Endothelial cell of umbilical vein (primary cell): ENCODE data around the gene ZDHHC14. TPM values are rescaled to one million over a fixed set of nuclear protein-coding genes. Genes with fewer than 3 reads are reported as not detected.

Experiments used
- BruUV-seq: library from RNA; stranded (reverse); fragments of 400-500 nt; replicated peaks from 2 replicates; lab custom pipeline; 2021; lab: Mats Ljungman, UMichigan
- CTCF ChIA-PET: fragments of 300-600, 350-600 bp; sonication (Branson Sonifier 250); formaldehyde crosslinking; loops from one replicate; lab custom pipeline; 2021; ENCODE audit warnings: antibody characterized with exemption, inconsistent platforms; lab: Charles Lee
- POLR2A ChIA-PET: fragments of 300-600, 350-600 bp; sonication (Branson Sonifier 250); formaldehyde crosslinking; loops from one replicate; lab custom pipeline; 2021; ENCODE audit warnings: antibody characterized with exemption, inconsistent platforms; lab: Charles Lee
- DNase-seq: peaks from one replicate; pipeline ENCODE4 v3.0.0-alpha.2; 2011; ENCODE audit warnings: low read depth, low spot score
- FAIRE-seq: peaks from 2 replicates; lab custom pipeline; 2011; peaks lifted over from hg19 to GRCh38; lab: Jason Lieb, UNC
- H2AFZ ChIP-seq: 2 replicates; pipeline ENCODE4 v1.6.0; 2012; ENCODE audit warnings: low read depth, low read length, control low read depth, inconsistent platforms
- H3K27ac ChIP-seq: 2 replicates; pipeline ENCODE4 v1.5.1; 2011; ENCODE audit warnings: low read depth, mild to moderate bottlenecking, control low read depth, low read length, moderate library complexity; ENCODE audit not compliant: insufficient read depth
- H3K27me3 ChIP-seq, 2 experiments: 2 replicates each; pipeline versions ENCODE4 v1.6.0 to v1.6.1; 2011; ENCODE audit warnings: low read length in 2 of 2, mixed read lengths in 1 of 2; ENCODE audit not compliant: control insufficient read depth in 2 of 2, insufficient read depth in 2 of 2
- H3K36me3 ChIP-seq, 2 experiments: 2 replicates in 1 of 2; 3 replicates in 1 of 2; pipeline ENCODE4 v1.5.1; 2011; ENCODE audit warnings: low read length in 2 of 2, mild to moderate bottlenecking in 1 of 2, moderate library complexity in 1 of 2; ENCODE audit not compliant: control insufficient read depth in 2 of 2, insufficient read depth in 2 of 2; ENCODE audit errors: extremely low read depth in 1 of 2
- H3K4me1 ChIP-seq: 3 replicates; pipeline ENCODE4 v1.5.1; 2011; ENCODE audit warnings: mild to moderate bottlenecking, low read length; ENCODE audit not compliant: control insufficient read depth, insufficient read depth; ENCODE audit errors: extremely low read depth
- H3K4me2 ChIP-seq: 2 replicates; pipeline ENCODE4 v1.6.1; 2011; ENCODE audit warnings: low read length, control low read depth, mixed read lengths; ENCODE audit not compliant: insufficient read depth
- H3K4me3 ChIP-seq, 3 experiments: fragments of 200-600 bp in 1 of 3; sonication (generic), shearing (Covaris generic) in 1 of 3; replicated peaks in 1 of 3; 2 replicates each; pipeline ENCODE4 v1.5.1; 2011 to 2016; ENCODE audit warnings: control low read depth in 3 of 3, low read length in 3 of 3, mild to moderate bottlenecking in 2 of 3, inconsistent platforms in 1 of 3, low read depth in 1 of 3, moderate library complexity in 1 of 3; ENCODE audit not compliant: insufficient read depth in 1 of 3
- H3K79me2 ChIP-seq: 2 replicates; pipeline ENCODE4 v1.6.0; 2012; ENCODE audit warnings: low read length, inconsistent platforms; ENCODE audit not compliant: control insufficient read depth, insufficient read depth
- H3K9ac ChIP-seq: replicated peaks from 2 replicates; pipeline ENCODE3; 2011; ENCODE audit warnings: low read length, control low read depth; ENCODE audit not compliant: insufficient read depth; ENCODE audit errors: extremely low read depth
- H3K9me1 ChIP-seq: replicated peaks from 3 replicates; pipeline ENCODE4 v1.6.0; 2011; ENCODE audit warnings: mild to moderate bottlenecking, low read length; ENCODE audit not compliant: control insufficient read depth, insufficient read depth; ENCODE audit errors: extremely low read depth
- H3K9me3 ChIP-seq: replicated peaks from 2 replicates; pipeline ENCODE4 v1.5.1; 2012; ENCODE audit warnings: low read length, inconsistent platforms; ENCODE audit not compliant: control insufficient read depth, insufficient read depth
- H4K20me1 ChIP-seq: replicated peaks from 2 replicates; pipeline ENCODE3; 2011; ENCODE audit warnings: mild to moderate bottlenecking, low read length; ENCODE audit not compliant: control insufficient read depth, insufficient read depth; ENCODE audit errors: extremely low read depth
- EZH2 ChIP-seq: IDR thresholded peaks from 2 replicates; pipeline ENCODE4 v1.6.1; 2012; ENCODE audit warnings: borderline replicate concordance, low read depth, mild to moderate bottlenecking, moderate library complexity, low read length, inconsistent platforms; ENCODE audit not compliant: severe bottlenecking
- FOS ChIP-seq: IDR thresholded peaks from 2 replicates; pipeline ENCODE4 v1.6.1; 2011; ENCODE audit warnings: mild to moderate bottlenecking, low read length, moderate library complexity, borderline replicate concordance; ENCODE audit not compliant: insufficient read depth
- GATA2 ChIP-seq: IDR thresholded peaks from 2 replicates; pipeline ENCODE4 v1.7.0; 2011; ENCODE audit warnings: low read depth, mild to moderate bottlenecking, moderate library complexity, mixed read lengths, low read length; ENCODE audit not compliant: insufficient read length, insufficient read depth
- JUN ChIP-seq: IDR thresholded peaks from 2 replicates; pipeline ENCODE4 v1.6.1; 2011; ENCODE audit warnings: borderline replicate concordance, low read depth; ENCODE audit not compliant: insufficient read length, insufficient read depth
- MAX ChIP-seq: IDR thresholded peaks from 2 replicates; pipeline ENCODE4 v1.6.1; 2011; ENCODE audit not compliant: insufficient read depth, insufficient read length
- MYC ChIP-seq: IDR thresholded peaks from one replicate; pipeline ENCODE4 v1.6.1; 2011; ENCODE audit warnings: mild to moderate bottlenecking, low read depth, low read length
- POLR2A ChIP-seq: IDR thresholded peaks from 2 replicates; pipeline ENCODE4 v1.6.1; 2012; ENCODE audit warnings: low read depth, mild to moderate bottlenecking, control low read depth, low read length
- POLR2AphosphoS5 ChIP-seq: IDR thresholded peaks from 2 replicates; pipeline ENCODE4 v1.6.1; 2012; ENCODE audit warnings: low read depth, mild to moderate bottlenecking, control low read depth, low read length, moderate library complexity; ENCODE audit not compliant: insufficient read depth
- dilution Hi-C: fragments of 300-500 bp; cut with MboI; formaldehyde crosslinking; loops from one replicate; pipeline ENCODE4 v1.15.0; 2019; ENCODE audit warnings: low sequenced_read_pairs; ENCODE audit not compliant: extremely low pct_ligation_motif_present
- intact Hi-C: fragments of 100-400 bp; cut with micrococcal nuclease; formaldehyde crosslinking; loops from one replicate; pipeline ENCODE4 v1.10.0; 2022
- polyA plus RNA-seq, 4 experiments: library from polyadenylated mRNA; depleted of rRNA in 3 of 4; stranded (reverse) in 3 of 4; unstranded in 1 of 4; fragments of >200 nt; gene quantifications; 2 replicates each; pipeline versions ENCODE4 v1.2.1 to v1.2.3, GENCODE V29; 2011 to 2012; ENCODE audit warnings: missing spikeins in 1 of 4
- total RNA-seq: library from RNA; stranded (reverse); gene quantifications from 2 replicates; pipeline ENCODE4 v1.2.3, GENCODE V29; 2021
- TF ChIP-seq, protein P1 (sequence below), 2 donors: IDR thresholded peaks; 1 replicate in 1 of 2; 2 replicates in 1 of 2; pipeline ENCODE4 v1.5.1; 2011; ENCODE audit warnings: low read length in 2 of 2, mild to moderate bottlenecking in 2 of 2, moderate library complexity in 2 of 2, control low read depth in 1 of 2, inconsistent platforms in 1 of 2, low read depth in 1 of 2; ENCODE audit not compliant: insufficient read depth in 1 of 2; ENCODE audit errors: extremely low read depth in 1 of 2

ZDHHC14 gene
- total and polyA plus RNA-seq, 2 donors (not counting 3 experiments of a cell fraction or from before 2014, with no cell fraction given), result 23.0 to 25.6 TPM

DNA sequence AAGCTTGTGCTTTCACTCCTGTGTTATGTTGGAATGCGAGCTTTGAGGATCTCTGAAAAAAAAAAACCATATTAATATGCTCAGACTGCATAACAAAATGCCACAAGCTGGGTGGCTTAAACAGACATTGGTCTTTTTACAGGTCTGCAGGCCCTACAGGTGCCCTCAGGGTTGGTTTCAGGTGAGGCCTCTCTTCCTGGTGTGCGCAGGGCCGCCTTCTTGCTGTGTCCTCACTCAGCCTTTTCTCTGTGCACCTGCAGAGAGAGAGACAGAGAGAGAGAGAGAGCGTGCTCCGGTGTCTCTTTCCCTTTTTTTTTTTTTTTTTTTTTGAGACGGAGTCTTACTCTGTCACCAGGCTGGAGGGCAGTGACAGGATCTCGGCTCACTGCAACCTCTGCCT is 327.9 kb downstream of the ZDHHC14 start:
- no peak overlapping the region for H3K4me2 ChIP-seq
- POLR2A ChIA-PET, result no interaction called here
- no peak overlapping the region for H2AFZ ChIP-seq
- H3K27ac ChIP-seq, result no peak overlapping the region
- TF ChIP-seq MAX, result no peak
- TF ChIP-seq, protein P1, sequence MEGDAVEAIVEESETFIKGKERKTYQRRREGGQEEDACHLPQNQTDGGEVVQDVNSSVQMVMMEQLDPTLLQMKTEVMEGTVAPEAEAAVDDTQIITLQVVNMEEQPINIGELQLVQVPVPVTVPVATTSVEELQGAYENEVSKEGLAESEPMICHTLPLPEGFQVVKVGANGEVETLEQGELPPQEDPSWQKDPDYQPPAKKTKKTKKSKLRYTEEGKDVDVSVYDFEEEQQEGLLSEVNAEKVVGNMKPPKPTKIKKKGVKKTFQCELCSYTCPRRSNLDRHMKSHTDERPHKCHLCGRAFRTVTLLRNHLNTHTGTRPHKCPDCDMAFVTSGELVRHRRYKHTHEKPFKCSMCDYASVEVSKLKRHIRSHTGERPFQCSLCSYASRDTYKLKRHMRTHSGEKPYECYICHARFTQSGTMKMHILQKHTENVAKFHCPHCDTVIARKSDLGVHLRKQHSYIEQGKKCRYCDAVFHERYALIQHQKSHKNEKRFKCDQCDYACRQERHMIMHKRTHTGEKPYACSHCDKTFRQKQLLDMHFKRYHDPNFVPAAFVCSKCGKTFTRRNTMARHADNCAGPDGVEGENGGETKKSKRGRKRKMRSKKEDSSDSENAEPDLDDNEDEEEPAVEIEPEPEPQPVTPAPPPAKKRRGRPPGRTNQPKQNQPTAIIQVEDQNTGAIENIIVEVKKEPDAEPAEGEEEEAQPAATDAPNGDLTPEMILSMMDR (IDR thresholded peaks at IDR 0.05; ENCODE audit: extremely low read depth in 1 of 2, insufficient read depth in 1 of 2, low read depth in 1 of 2, low read length in 2 of 2), result no peak
- no peak for TF ChIP-seq JUN
- TF ChIP-seq FOS, result no peak
- no peak for TF ChIP-seq EZH2
- no peak for TF ChIP-seq MYC
- no peak for TF ChIP-seq GATA2
- TF ChIP-seq POLR2A, result no peak
- TF ChIP-seq POLR2AphosphoS5, result no peak
- CTCF ChIA-PET, result interaction anchor here (0.6 to 1.4 kb wide), 3 partner anchors 11 to 165 kb away, joined by 3 to 4 read pairs (median 3); no protein-coding TSS in a partner anchor
- peaks cover 0 to 2% of the 10 kb centered on the region in 2 experiments for H3K27me3 ChIP-seq
- FAIRE-seq (no peak), DNase-seq (no peak)
- H3K9ac ChIP-seq, result no peak overlapping the region
- H4K20me1 ChIP-seq, result no peaks in the 10 kb centered on the region
- H3K79me2 ChIP-seq, result no peaks in the 10 kb centered on the region
- H3K9me3 ChIP-seq, result no peaks in the 10 kb centered on the region
- H3K4me3 ChIP-seq, result no peak overlapping the region
- BruUV-seq, result no TSS peak
- dilution Hi-C loops (no loop called here), intact Hi-C loops (no loop called here)
- no peaks in the 10 kb centered on the region for H3K4me1 ChIP-seq
- H3K36me3 ChIP-seq, result no peaks in the 10 kb centered on the region
- no peaks in the 10 kb centered on the region for H3K9me1 ChIP-seq
